Smooth muscle cell (in vitro differentiated cells): ENCODE data around the gene RINT1. TPM values are rescaled to one million over a fixed set of nuclear protein-coding genes. Genes with fewer than 3 reads are reported as not detected.

ENCODE experiments used
- DNase-seq: peaks from one replicate; lab custom pipeline; 2025; ENCODE audit not compliant: unreplicated experiment; lab: John Stamatoyannopoulos, UW
- H2AFZ ChIP-seq: fragments of 200-600 bp; sonication (generic); 2 replicates; pipeline ENCODE4 v1.6.0; 2016; ENCODE audit warnings: antibody characterized with exemption, low read depth, mild to moderate bottlenecking
- H3F3A ChIP-seq: fragments of 200-600 bp; sonication (generic); 2 replicates; pipeline ENCODE4 v1.6.0; 2017; ENCODE audit warnings: antibody characterized with exemption, low read depth
- H3K27ac ChIP-seq: fragments of 200-600 bp; sonication (generic); 2 replicates; pipeline ENCODE4 v1.5.1; 2016; ENCODE audit warnings: low read depth, mild to moderate bottlenecking
- H3K27me3 ChIP-seq: fragments of 200-600 bp; sonication (generic); 2 replicates; pipeline ENCODE4 v1.6.1; 2016; ENCODE audit warnings: low read depth, mild to moderate bottlenecking
- H3K36me3 ChIP-seq: fragments of 200-600 bp; sonication (generic); 2 replicates; pipeline ENCODE4 v1.5.1; 2016; ENCODE audit warnings: low read depth
- H3K4me1 ChIP-seq: fragments of 200-600 bp; sonication (generic); 2 replicates; pipeline ENCODE4 v1.5.1; 2016; ENCODE audit warnings: low read depth
- H3K4me2 ChIP-seq: fragments of 200-600 bp; sonication (generic); 2 replicates; pipeline ENCODE4 v1.6.0; 2016; ENCODE audit warnings: mild to moderate bottlenecking
- H3K4me3 ChIP-seq: fragments of 200-600 bp; sonication (generic); 2 replicates; pipeline ENCODE4 v1.5.1; 2016; ENCODE audit warnings: mild to moderate bottlenecking
- H3K79me2 ChIP-seq: fragments of 200-600 bp; sonication (generic); 2 replicates; pipeline ENCODE4 v1.6.0; 2016; ENCODE audit warnings: low read depth, mild to moderate bottlenecking
- H3K9ac ChIP-seq: fragments of 200-600 bp; sonication (generic); 2 replicates; pipeline ENCODE4 v1.6.0; 2016; ENCODE audit warnings: low read depth
- H3K9me3 ChIP-seq: fragments of 200-600 bp; sonication (generic); replicated peaks from 2 replicates; pipeline ENCODE4 v1.5.1; 2016; ENCODE audit warnings: low read depth
- H4K20me1 ChIP-seq: fragments of 200-600 bp; sonication (generic); 2 replicates; pipeline ENCODE4 v1.6.0; 2016; ENCODE audit warnings: low read depth
- CTCF ChIP-seq: fragments of 200-600 bp; sonication (generic); IDR thresholded peaks from 2 replicates; pipeline ENCODE4 v1.5.1; 2017; ENCODE audit warnings: borderline replicate concordance, mild to moderate bottlenecking, antibody characterized with exemption; ENCODE audit not compliant: insufficient read depth, poor library complexity, severe bottlenecking
- WGBS: methylation state at CpG from one replicate; pipeline ENCODE4 v1.1.7; 2016; ENCODE audit warnings: low lambda C conversion rate; 5-methylcytosine and 5-hydroxymethylcytosine counted together
- polyA plus RNA-seq: library from polyadenylated mRNA; unstranded; fragments of >200 nt; fragmentation: Nextera tagmentation; extraction: Ambion mirVana; gene quantifications from 2 replicates; pipeline ENCODE4 v1.2.1, GENCODE V29; 2016
- total RNA-seq: library from RNA; depleted of rRNA; stranded (reverse); fragments of >200 nt; gene quantifications from 2 replicates; pipeline ENCODE4 v1.2.3, GENCODE V29; 2014

The RINT1 gene
- total and polyA plus RNA-seq, 2 experiments from 2014 or later = 18.9 to 22.4 TPM

GRCh38 chr7:105614341-105614840 lies 82.4 kb downstream of the RINT1 start:
- Histone ChIP-seq H3K36me3 (no peaks in the 10 kb centered on the region), H3F3A (no peaks in the 10 kb centered on the region), H3K27me3 (no peaks in the 10 kb centered on the region), H3K27ac (no peak overlapping the region), H3K9ac (no peak overlapping the region), H4K20me1 (no peaks in the 10 kb centered on the region), H2AFZ (no peak overlapping the region), H3K4me2 (no peak overlapping the region), H3K79me2 (no peaks in the 10 kb centered on the region), H3K4me1 (no peaks in the 10 kb centered on the region), H3K9me3 (no peaks in the 10 kb centered on the region), H3K4me3 (no peak overlapping the region)
- TF ChIP-seq CTCF = no peak
- DNase-seq = no peak
- 94% methylated on average over 20 of the region's 20 CpGs for WGBS

Other genes with a start within 250 kb of the RINT1 start
- 28.0 and 39.2 TPM in 2 replicates for gene SRPK2, start 143.3 kb upstream of the RINT1 start, total RNA-seq
- gene SRPK2, start 143.3 kb upstream of the RINT1 start, polyA plus RNA-seq = 21.9 and 37.5 TPM in 2 replicates
- 8.0 and 11.7 TPM in 2 replicates for gene PUS7, start 9.9 kb upstream of the RINT1 start, total RNA-seq
- gene PUS7, start 9.9 kb upstream of the RINT1 start, polyA plus RNA-seq = 6.9 and 9.2 TPM in 2 replicates
- gene EFCAB10, start 49.3 kb downstream of the RINT1 start, total RNA-seq = 1.2 TPM in 1 of 2 replicates, not detected in the other
- gene EFCAB10, start 49.3 kb downstream of the RINT1 start, polyA plus RNA-seq = 0.35 and 0.56 TPM in 2 replicates